HCT116 (cell line): Measurements from ENCODE around the gene LHX1.

Experiments used
- ELF1 ChIP-seq: IDR thresholded peaks from 2 replicates; pipeline ENCODE4 v1.6.1; 2012; ENCODE audit warnings: low read depth, borderline replicate concordance
- EZH2 ChIP-seq: fragments of 200-600 bp; sonication (generic); IDR thresholded peaks from 2 replicates; pipeline ENCODE4 v1.6.1; 2017; ENCODE audit warnings: antibody characterized with exemption, mixed run types
- POLR2AphosphoS5 ChIP-seq: IDR thresholded peaks from 2 replicates; pipeline ENCODE4 v1.6.1; 2011; ENCODE audit warnings: mild to moderate bottlenecking, low read depth, low read length, moderate library complexity
- ZFX ChIP-seq: fragments of 450-650 bp; IDR thresholded peaks from 2 replicates; pipeline ENCODE4 v1.6.1; 2017
- TF ChIP-seq, protein P1 (sequence below), 3 experiments: fragments of 200-600 bp in 1 of 3; sonication (generic) in 1 of 3; IDR thresholded peaks in 2 of 3; conservative IDR thresholded peaks in 1 of 3; 2 replicates each; pipeline ENCODE4 v1.5.1; 2012 to 2017; ENCODE audit warnings: low read depth in 2 of 3, low read length in 2 of 3, antibody characterized with exemption in 1 of 3, borderline replicate concordance in 1 of 3, control low read depth in 1 of 3, mild to moderate bottlenecking in 1 of 3, mixed read lengths in 1 of 3, mixed run types in 1 of 3, moderate library complexity in 1 of 3; ENCODE audit not compliant: insufficient read depth in 1 of 3

GRCh38 chr17:36935671-36936454 lies 1.4 kb upstream of the LHX1 start:
- TF ChIP-seq, protein P1, sequence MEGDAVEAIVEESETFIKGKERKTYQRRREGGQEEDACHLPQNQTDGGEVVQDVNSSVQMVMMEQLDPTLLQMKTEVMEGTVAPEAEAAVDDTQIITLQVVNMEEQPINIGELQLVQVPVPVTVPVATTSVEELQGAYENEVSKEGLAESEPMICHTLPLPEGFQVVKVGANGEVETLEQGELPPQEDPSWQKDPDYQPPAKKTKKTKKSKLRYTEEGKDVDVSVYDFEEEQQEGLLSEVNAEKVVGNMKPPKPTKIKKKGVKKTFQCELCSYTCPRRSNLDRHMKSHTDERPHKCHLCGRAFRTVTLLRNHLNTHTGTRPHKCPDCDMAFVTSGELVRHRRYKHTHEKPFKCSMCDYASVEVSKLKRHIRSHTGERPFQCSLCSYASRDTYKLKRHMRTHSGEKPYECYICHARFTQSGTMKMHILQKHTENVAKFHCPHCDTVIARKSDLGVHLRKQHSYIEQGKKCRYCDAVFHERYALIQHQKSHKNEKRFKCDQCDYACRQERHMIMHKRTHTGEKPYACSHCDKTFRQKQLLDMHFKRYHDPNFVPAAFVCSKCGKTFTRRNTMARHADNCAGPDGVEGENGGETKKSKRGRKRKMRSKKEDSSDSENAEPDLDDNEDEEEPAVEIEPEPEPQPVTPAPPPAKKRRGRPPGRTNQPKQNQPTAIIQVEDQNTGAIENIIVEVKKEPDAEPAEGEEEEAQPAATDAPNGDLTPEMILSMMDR (IDR thresholded peaks at IDR 0.05 in 2 of 3, conservative IDR thresholded peaks at IDR 0.05 in 1 of 3; ENCODE audit: borderline replicate concordance in 1 of 3, insufficient read depth in 1 of 3, low read depth in 2 of 3, low read length in 2 of 3): no peak
- TF ChIP-seq POLR2AphosphoS5 (no peak), EZH2 (no peak), ZFX (no peak), ELF1 (no peak)
